COLO668 (cell line): Measurements from ENCODE around the gene RTN4R.
"Not testable (repeated sequence)": the region's sequence is repeated elsewhere in the genome, so short reads cannot be mapped to it uniquely, and the experiment has no call there.

Experiments used
- DNase-seq: peaks from one replicate; lab custom pipeline; 2025; ENCODE audit not compliant: unreplicated experiment; lab: John Stamatoyannopoulos, UW

RTN4R gene

GRCh38 chr22:20289182-20290044 lies 21.3 kb upstream of the RTN4R start:
- not testable (repeated sequence) for DNase-seq

GRCh38 chr22:20286784-20287423 lies 18.8 kb upstream of the RTN4R start:
- not testable (repeated sequence) for DNase-seq

- DNase-seq = not testable (repeated sequence)
These were observed 18.2 kb upstream of the RTN4R start for GRCh38 chr22:20286312-20286660.

- DNase-seq = peak; percentile 64
These were observed 17.6 kb upstream of the RTN4R start for GRCh38 chr22:20285473-20286311.

- DNase-seq = no peak
These were observed 16.5 kb upstream of the RTN4R start for GRCh38 chr22:20284471-20285086.

- DNase-seq = no peak
These were observed 15.6 kb upstream of the RTN4R start for GRCh38 chr22:20283674-20284066.

GRCh38 chr22:20282901-20283673 lies 15.0 kb upstream of the RTN4R start:
- no peak for DNase-seq

- no peak for DNase-seq
These were observed 13.8 kb upstream of the RTN4R start for GRCh38 chr22:20281891-20282290.

GRCh38 chr22:20281473-20281872 lies 13.4 kb upstream of the RTN4R start:
- DNase-seq = not testable (repeated sequence)

- DNase-seq = no peak
These were observed 12.7 kb upstream of the RTN4R start for GRCh38 chr22:20280866-20281265.

- DNase-seq = peak; percentile 13
These were observed 12.0 kb upstream of the RTN4R start for GRCh38 chr22:20280163-20280562.

GRCh38 chr22:20279662-20280134 lies 11.6 kb upstream of the RTN4R start:
- no peak for DNase-seq

- DNase-seq = not testable (repeated sequence)
These were observed 10.8 kb upstream of the RTN4R start for GRCh38 chr22:20278726-20279490.

- DNase-seq = not testable (repeated sequence)
These were observed 10.0 kb upstream of the RTN4R start for GRCh38 chr22:20277936-20278635.

- no peak for DNase-seq
These were observed 8.3 kb upstream of the RTN4R start for GRCh38 chr22:20276468-20276867.

- no peak for DNase-seq
These were observed 7.7 kb upstream of the RTN4R start for GRCh38 chr22:20275836-20276235.

- not testable (repeated sequence) for DNase-seq
These were observed 7.2 kb upstream of the RTN4R start for GRCh38 chr22:20275325-20275724.

GRCh38 chr22:20274374-20274773 lies 6.3 kb upstream of the RTN4R start:
- not testable (repeated sequence) for DNase-seq

- no peak for DNase-seq
These were observed 5.7 kb upstream of the RTN4R start for GRCh38 chr22:20273758-20274181.
